ENCODE measurements around the gene CYB5R3.
"Not testable (repeated sequence)": the region's sequence is repeated elsewhere in the genome, so short reads cannot be mapped to it uniquely, and the experiment has no call there.

CYB5R3 gene

DNA sequence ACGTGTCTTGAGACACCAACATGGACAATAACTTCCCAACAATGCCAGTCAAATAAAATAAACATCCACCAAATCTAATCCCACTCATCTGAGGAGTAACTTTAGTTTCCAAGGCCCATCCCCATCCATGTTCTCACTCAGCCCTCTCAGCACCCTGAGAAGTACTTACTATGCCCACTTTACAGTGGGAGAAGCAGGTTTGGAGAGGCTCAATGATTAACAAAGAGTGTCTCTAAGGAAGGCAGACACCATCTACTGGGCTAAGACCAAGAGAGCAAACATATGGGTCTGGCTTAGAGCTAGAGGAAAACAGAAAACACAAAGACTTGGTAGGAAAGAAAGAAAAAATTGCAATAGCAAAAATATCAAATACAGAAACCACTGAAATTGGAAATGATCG is 45.8 kb downstream of the CYB5R3 start:
- DNase-seq (ENCODE audit: low read depth, low spot score), result no peak

DNA sequence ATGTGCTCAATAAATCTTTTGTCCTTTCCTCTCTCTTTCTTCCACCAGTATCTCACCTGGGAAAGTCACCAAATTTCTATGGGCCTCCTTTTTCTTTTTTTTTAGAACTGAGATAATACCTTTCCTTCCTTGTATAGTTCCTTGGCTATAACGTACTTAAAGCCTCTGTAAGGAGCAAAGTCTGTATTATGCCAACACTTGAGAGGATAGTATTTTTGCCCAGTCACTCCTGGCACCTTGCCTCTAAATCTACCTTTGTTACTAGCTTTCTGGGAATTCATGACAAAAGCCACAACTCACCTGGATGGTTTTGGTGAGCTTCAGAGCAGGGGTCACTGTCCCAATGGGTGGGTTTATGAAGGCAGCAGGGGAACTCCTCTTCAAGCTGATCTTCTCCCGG is 46.7 kb downstream of the CYB5R3 start:
- DNase-seq (ENCODE audit: low read depth, low spot score), result no peak

DNA sequence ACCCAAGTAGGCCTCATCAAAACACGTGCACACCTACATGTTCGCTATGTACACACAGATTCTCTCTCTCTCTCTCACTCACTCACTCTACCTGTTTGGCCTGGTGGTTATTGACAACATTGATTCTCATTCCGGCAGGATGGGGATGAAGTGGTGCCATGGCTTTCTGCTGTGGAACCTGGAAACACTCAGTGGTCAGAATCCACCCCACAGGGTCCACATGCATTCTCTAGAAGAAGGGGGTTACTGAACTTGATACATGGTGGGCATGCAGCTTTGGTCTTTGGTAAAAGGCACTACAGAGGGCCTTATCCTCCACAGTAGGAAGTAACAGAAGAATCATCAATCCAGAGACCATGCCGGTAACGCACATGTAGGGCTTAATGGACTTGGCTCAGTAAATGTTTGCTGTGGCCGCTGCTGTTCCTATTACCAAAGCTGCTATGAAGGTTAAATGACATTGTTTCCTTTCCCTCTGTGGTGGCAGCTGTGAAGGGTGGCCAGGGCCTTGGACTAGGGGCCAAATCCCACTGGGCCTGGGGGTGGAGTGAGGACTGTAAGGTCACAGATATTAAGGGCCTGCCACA is 47.2 kb downstream of the CYB5R3 start:
- no peak for DNase-seq (ENCODE audit: low read depth, low spot score)

DNA sequence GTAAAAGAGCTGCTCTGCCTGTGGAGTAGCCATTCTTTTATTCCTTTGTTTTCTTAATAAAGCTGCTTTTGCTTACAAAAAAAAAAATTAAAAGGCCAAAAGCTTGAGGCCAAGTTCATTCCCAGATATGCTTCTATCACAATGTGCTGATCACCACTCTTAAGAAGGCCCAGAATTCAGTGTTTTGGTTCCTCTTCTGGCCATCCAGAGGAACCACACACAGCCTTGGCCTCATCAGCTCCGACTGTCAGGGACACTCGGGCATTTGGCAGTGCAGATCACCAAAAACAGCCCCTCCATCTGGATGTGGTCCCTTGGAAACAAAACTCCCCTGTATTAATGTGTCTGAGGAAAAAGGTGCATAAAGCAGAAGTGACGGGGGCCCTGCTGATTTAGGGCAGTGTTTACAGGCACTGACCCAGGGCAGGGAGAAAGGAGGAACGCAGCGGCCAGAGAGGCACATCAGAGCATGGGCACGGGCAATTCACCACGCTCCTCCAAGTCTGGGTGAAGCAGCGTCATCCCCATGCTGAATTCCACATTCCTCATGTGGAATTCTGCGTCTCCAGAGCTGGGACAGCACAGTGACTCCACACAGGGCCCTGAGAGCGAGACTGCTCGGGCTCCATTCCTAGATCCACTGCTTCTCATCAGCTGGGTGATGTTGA is 52.2 kb downstream of the CYB5R3 start:
- DNase-seq (ENCODE audit: low read depth, low spot score), result no peak

DNA sequence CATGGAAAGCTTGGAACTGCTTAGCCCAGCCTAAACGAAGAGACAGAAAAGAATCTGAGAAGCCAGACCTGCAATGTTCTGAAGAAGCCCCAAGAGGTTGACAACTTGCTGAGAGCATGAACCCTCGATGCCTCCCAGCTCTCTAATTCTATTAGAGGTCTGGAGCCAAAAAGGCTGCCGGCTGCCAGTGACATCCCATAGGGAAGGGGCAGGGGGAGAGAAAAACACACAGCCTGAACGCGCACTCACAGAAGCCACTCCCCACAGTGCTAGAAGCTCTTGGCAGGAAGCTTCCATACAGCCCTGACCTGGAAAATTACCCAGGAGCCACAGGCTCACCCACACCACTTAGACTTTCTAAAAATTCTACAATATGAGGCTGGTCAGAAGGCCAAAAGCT is 52.9 kb downstream of the CYB5R3 start:
- DNase-seq (ENCODE audit: low read depth, low spot score), result no peak

DNA sequence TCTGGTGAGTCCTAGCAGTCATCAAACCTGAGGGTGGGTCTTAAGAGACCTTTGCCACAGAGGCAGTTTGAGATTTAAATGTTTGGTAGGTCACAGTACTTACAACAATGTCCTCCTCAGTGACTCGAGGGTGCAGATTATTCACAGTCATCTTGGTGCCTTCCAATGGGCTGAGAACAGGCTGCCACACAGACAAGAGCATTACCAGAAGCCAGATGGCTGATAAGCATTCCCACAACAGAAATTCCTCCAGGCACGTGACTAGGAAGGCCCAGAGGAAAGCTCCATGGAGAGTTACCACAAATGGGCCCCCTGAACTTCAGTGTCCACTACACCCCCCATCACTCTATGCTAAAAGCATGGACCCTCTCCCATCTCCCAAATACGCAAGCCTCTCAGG is 53.8 kb downstream of the CYB5R3 start:
- no peak for DNase-seq (ENCODE audit: low read depth, low spot score)

DNA sequence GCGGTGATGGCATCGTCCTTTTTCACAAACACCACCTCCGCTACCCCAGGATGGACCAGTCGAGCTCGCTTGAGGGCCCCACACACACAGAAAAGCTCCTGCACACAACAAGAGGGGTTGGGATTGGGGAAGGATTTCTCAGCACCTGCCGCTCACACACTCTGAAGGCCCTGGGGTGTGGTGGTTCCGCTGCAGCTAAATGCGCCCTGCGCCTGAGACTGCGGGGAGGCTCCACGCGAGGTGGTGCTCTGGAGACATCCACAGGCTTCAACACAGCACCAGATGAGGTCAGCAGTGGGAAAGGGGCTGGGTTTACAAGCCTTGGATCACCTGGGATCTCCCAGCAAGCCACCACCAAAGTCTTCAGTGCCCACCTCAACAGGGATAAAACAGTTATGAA is 57.2 kb downstream of the CYB5R3 start:
- DNase-seq (ENCODE audit: low read depth, low spot score), result no peak

DNA sequence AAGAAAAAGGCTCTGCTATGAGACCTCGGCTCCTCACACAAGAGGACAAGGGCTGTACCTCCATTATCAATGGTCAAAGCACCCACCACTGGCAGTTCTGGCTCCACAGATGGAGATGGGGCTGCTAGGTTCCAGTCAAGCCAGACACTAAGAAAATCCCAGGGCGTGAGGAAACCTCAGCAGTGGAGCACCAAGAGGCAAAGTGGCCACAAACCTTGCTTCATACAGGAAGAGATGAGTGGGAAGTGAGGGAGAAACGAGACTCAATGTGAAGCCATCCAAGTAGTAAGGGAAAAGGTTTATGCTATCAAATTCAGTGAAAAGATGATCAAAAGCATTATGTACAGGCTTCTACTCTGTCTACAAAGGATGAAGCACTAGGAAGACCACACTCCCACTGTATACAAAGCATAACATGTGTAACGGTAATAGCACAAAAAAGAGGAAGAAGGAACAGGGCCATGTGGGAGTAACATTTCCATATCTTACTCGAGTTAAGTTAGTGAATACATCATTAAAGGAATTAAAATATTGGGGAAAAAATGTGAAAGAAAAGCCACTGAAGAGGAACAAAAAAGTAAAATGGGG is 61.5 kb downstream of the CYB5R3 start:
- DNase-seq (ENCODE audit: low read depth, low spot score), result no peak

DNA sequence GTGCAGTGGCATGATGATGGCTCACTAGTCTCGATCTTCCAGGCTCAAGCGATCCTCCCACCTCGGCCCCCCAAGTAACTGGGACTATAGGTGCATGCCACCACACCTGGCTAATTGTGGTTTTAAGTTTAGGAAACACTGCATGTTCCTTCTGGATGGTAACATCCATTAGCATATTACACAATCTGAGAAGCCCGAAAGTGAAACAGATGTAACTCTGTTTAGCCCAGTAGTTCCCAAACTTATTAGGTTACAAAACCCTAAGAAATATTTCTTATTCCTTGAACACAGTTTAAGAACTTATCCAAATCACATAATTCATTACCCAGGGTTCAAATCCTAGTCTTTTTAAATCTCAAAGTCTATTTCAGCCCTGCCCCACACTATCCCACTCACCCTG is 62.8 kb downstream of the CYB5R3 start:
- DNase-seq (ENCODE audit: low read depth, low spot score), result no peak

DNA sequence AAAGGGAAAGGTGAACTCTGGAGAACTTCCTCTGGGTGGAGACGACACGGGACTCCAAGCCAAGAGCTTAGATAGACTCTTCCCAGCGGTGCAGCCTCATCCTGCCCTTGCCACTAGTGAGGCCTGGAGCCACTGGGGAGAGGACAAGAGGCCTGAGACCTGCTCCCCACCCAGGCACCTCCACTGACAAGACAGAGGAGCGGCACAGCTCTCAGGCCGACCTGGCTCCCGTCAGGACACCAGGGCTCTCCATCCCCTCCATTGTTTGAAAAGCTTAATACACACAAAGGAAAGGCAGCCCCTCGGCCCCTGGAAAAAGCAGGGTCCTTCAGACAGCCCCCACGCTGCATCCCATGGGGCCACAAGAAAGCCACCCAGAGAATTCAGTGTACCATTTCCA is 64.1 kb downstream of the CYB5R3 start:
- no peak for DNase-seq (ENCODE audit: low read depth, low spot score)

DNA sequence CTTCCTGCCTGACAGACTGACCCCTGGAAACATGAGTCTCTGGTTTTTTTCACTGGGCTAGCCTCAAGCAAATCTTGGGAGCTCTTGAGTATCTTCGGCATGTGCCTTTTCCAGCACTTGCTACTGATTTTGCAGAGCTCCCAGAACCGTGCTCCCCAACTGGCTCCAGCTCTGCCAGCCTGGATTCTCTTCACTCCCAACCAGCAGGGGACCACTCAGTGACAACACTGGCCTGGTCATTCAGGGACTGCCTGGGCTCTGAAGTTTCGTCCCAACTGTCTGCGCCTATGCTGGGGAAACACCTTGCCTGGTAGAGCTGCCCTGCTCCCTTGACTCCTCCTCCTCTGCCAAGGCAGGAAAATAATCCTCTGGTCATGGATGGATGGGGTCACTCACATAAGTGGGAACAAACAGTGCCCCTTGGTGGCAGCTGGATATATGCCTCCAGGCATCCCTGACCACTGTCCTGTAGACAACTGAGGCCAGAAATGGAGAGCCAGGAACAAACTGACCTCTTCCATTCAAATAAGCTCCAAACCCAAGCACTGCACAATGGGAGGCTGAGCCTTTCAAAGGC is 64.7 kb downstream of the CYB5R3 start:
- no peak for DNase-seq (ENCODE audit: low read depth, low spot score)

DNA sequence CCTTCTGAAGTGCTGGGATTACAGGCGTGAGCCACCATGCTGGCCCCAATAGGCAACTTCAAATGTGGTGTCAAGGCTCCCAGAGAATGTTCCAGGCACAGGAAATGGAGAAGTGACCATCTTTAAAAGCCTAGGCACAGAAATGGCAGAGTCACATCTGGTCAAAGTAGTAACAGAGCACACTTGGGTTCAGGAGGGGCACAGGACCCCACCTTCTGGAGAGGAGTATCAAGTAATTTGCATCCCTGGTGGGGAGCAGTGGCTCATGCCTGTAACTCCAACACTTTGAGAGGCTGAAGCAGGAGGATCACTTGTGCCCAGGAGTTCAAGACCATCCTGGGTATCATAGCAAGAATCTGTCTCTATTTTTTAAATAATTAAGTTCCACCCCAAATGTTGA is 66.2 kb downstream of the CYB5R3 start:
- no peak for DNase-seq (ENCODE audit: low read depth, low spot score)

DNA sequence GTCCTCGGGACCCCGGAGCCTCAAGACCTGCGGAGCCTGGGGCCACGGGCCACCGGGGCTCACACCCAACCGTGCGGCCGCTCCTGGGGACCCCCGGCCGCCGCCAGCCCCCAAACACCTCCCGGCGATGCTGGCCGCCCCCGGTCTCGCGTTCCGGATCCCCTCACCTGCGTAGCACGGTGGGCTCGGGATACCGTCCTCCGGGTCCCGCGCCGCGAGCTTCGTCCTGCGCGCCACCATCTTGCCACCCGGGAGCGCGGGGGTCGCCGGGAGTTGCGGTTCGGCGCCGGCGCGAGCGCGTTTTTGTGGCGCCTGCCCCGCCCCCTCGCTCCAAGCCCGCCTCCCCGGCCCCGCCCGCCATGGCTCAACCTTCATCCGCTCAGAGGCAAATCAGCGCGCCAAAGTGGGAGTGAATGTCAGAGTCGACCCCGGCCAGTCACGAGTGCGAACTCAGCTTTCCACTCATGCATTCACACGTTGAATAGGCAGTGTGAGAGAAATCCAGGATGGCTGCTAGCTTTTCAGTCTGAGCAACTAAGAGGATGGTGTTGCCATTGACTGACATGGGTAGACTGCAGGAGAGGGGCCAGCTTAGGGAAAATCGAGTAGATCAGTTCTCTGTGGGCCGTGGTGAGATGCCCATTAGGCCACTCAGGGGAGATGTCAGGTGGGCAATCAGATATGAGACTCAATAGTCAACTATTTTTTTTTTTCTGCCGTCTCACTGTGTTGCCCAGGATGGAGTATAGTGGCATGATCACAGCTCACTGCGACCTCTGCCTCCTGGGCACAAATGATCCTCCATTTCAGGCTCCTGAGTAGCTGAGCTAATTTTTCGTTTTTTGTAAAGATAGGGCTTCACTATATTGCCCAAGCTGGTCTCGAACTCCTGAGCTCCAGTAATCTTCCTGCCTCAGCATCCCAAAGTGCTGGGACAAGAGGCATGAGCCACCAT is 67.2 kb downstream of the CYB5R3 start:
- peak; percentile 64 for DNase-seq (ENCODE audit: low read depth, low spot score)

DNA sequence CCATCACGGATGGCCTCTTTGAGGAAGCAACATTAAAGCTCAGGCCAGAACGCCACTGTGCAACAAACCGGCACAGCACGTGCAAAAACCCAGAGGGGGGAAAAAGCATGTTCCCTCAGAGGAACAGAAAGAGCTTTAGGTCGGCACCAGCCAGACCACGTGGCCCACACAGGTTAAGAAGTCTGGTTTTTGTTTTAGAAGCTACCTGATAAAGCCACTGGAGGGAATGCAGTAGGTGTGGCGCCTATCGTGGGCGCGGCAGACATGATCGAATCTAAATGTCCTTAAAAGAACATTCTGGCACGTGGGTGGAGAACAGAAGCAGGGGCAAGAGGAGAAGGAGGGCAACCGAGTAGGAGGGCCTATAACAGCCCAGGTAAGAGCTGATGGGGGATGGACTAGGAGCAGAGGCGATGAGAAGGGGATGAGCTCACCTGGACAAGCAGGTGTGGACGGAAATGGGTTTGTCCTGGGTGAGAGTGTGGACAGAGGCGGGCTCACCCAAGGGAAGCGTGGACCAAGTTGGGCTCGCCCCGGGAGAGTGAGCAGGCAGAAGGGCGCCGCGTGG is 67.9 kb downstream of the CYB5R3 start:
- not testable (repeated sequence) for DNase-seq (ENCODE audit: low read depth, low spot score)

DNA sequence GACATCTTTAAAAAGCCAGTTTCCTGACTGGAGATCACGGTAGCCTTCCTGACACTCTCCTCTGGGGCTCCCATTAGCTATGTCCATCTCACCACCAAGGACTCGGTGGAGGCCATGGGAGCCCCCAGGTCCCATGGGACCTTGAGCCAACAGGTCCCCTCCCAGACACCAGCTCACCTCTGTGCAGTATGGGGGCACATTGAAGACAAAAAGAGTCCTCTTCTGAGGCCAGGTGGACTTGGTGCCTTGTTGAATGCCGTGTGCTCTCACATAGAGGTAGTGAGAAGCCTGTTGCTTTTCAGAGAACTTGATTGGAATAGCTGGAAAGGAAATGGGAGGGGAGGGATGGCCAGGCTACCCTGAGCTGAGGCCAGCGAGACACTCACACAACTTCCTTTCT is 69.2 kb downstream of the CYB5R3 start:
- not testable (repeated sequence) for DNase-seq (ENCODE audit: low read depth, low spot score)

DNA sequence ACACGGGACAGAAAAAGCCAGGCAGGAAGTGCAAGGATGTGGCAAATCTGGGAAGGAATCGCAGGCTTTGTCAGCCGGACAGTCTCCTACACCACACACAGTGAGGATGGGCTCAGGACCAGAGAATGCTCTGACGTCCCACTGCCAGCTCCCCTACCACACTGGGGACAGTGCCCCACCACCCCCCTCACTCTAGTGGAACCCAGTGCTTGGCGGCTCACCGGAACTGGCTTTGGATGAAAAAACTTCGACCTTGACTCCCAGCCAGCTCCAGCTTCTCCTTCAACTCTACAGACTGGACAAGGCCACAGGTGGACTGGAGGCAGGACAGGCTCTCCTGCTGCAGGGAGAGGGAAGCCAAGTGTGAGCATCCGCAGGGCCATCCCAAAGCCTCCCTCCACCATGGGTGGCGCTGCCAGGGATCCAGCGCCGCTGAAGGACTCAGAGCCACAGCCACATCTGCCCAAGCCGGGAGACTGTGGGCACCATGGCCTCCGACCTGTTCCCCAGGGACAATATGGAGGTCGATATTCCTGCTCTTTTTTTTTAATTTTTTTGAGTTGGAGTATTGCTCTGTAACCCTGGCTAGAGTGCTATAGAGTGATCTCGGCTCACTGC is 71.5 kb downstream of the CYB5R3 start:
- no peak for DNase-seq (ENCODE audit: low read depth, low spot score)

DNA sequence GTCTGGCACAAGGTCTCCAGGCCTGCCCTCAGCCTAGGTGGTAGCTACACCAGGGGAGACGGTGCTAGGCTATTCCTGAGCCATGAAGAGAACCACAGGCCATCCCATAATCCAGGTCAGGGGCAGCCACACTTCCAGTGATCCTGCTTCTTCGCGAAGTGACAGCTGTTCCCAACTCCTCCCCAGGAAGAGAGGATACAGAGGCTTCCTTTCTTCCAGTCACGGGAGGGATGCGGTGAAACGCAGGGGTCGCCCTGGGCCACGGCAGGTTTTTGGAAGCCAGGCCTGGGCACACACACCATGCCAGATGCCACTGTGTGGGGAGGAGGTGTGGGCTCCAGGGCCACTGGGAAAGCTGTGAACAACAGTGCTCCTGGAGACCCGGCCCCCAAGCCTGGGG is 72.1 kb downstream of the CYB5R3 start:
- not testable (repeated sequence) for DNase-seq (ENCODE audit: low read depth, low spot score)

DNA sequence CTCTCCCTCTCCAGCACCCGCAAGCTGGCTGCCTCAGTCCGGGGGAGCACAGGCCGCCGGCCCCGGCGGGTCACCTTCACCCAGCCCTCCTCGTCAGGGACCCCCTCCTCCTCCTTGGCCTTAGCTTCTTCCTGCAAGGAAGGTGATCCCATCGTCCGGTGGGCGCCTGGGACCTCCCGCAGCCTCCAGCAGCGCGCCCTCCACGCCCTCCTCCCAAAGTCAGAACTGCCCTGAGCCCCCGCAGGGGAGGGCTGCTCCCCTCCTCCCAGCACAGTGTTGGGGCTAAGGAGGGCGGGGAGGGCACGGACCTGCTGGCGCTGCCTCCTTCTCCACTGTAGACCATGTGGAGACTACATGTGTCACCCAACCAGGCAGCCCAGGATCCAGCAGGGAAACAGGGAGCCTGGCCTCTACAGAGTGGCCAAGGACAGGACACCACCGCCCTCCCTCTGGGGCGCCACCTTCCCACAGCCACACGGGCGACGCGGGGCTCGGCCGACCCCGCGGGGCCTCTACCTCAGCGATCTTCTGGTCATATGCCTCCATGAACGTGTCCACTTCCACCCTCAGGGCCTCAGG is 73.1 kb downstream of the CYB5R3 start:
- DNase-seq (ENCODE audit: low read depth, low spot score), result not testable (repeated sequence)

DNA sequence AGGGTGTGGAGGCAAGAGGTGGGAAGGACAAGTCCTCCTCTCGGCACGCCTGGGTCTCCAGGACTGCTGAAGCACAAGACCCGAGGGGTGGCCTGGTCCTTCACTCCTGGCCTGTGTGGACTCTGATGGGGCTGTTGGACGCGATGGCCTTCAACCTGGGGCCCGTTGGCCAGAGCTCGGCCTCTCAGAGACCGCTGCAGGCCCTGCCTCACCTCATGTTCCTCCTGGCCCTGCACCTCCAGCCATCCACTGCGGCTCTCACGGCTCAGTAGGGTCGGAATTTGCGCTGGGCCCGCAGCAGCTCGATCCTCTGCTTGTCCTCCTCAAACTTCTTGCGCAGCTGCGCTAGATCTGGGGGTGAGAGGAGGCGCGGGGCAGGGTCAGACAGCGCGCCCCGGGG is 74.7 kb downstream of the CYB5R3 start:
- DNase-seq (ENCODE audit: low read depth, low spot score), result not testable (repeated sequence)

DNA sequence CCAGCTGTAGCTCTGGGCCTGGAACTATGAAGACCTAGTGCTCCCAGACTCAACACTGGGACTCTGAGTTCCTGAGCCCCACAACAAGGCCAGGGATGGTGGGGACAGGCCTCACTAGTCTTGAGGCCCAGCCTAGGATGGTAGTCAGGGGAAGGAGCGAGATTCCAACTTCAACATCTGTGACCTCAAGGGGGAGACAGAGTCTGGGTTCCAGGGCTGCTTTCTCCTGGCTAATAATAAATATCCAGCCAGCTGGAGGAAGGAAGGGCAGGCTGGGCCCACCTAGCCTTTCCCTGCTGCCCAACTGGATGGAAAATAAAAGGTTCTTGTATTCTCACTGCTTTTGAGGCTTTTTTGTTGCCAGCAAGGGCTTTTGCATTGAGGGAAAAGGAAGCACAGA is 75.1 kb downstream of the CYB5R3 start:
- not testable (repeated sequence) for DNase-seq (ENCODE audit: low read depth, low spot score)

DNA sequence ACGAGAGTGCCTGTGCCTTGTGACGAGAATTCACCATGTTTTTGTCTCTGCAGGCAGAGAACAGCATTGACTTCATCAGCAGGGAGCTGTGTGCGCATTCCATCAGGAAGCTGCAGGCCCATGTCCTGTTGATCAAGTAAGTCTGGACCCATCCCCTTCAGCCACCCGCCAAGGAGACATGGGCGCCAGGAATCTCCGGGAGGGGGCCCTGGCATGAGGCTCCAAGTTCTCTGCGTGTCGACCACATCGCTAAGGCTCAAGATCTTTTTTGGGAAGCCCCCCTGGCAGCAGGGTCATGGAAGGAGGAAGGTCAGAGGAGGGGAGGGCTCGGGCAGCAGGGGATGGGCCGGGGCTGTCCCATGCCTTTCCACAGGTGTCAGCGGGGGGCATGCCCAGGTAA is 78.1 kb downstream of the CYB5R3 start:
- not testable (repeated sequence) for DNase-seq (ENCODE audit: low read depth, low spot score)

Data from activated CD4-positive, CD25-positive, alpha-beta regulatory T cell treated with anti-CD3 and anti-CD28 coated beads, Interleukin-2, amount 50 U/mL, for 16 hours (primary cell).